ENCODE measurements around the gene TMC8.
"Not testable (repeated sequence)": the region's sequence is repeated elsewhere in the genome, so short reads cannot be mapped to it uniquely, and the experiment has no call there.

Gene TMC8

GRCh38 chr17:78154903-78155811, 24.6 kb downstream of the TMC8 start:
- DNase-seq (ENCODE audit: low read depth) = no peak

- DNase-seq (ENCODE audit: low read depth) = no peak
Observed at GRCh38 chr17:78159575-78160158, 29.1 kb downstream of the TMC8 start.

GRCh38 chr17:78163881-78164747, 33.5 kb downstream of the TMC8 start:
- no peak for DNase-seq (ENCODE audit: low read depth)

GRCh38 chr17:78164748-78165607, 34.4 kb downstream of the TMC8 start:
- DNase-seq (ENCODE audit: low read depth) = no peak

- no peak for DNase-seq (ENCODE audit: low read depth)
Observed at GRCh38 chr17:78166416-78166815, 35.8 kb downstream of the TMC8 start.

- peak; percentile 71 for DNase-seq (ENCODE audit: low read depth)
Observed at GRCh38 chr17:78168242-78168902, 37.8 kb downstream of the TMC8 start, which contains the start of gene SYNGR2. SYNGR2 (plus strand) TSS chr17:78168581; CDS start chr17:78168617, 36 bp downstream.

GRCh38 chr17:78168903-78169793, 38.6 kb downstream of the TMC8 start:
- DNase-seq (ENCODE audit: low read depth) = no peak

- DNase-seq (ENCODE audit: low read depth) = no peak
Observed at GRCh38 chr17:78170692-78171590, 40.4 kb downstream of the TMC8 start.

GRCh38 chr17:78171591-78172248, 41.1 kb downstream of the TMC8 start:
- DNase-seq (ENCODE audit: low read depth) = not testable (repeated sequence)

- no peak for DNase-seq (ENCODE audit: low read depth)
Observed at GRCh38 chr17:78172249-78173051, 41.9 kb downstream of the TMC8 start.

GRCh38 chr17:78173097-78173715, 42.6 kb downstream of the TMC8 start:
- no peak for DNase-seq (ENCODE audit: low read depth)

GRCh38 chr17:78174346-78174869, 43.8 kb downstream of the TMC8 start:
- no peak for DNase-seq (ENCODE audit: low read depth)

- DNase-seq (ENCODE audit: low read depth) = no peak
Observed at GRCh38 chr17:78174870-78175642, 44.5 kb downstream of the TMC8 start.

GRCh38 chr17:78175643-78175981, 45.0 kb downstream of the TMC8 start:
- no peak for DNase-seq (ENCODE audit: low read depth)

GRCh38 chr17:78176548-78177025, 46.0 kb downstream of the TMC8 start:
- peak; percentile 59 for DNase-seq (ENCODE audit: low read depth)

- DNase-seq (ENCODE audit: low read depth) = no peak
Observed at GRCh38 chr17:78179372-78179771, 48.8 kb downstream of the TMC8 start.

Measured in stimulated activated CD8-positive, alpha-beta memory T cell treated with anti-CD3 and anti-CD28 coated beads, Interleukin-12 subunit alpha, Interleukin-12 subunit beta, amount 100 ng/mL, for 1 hour (primary cell).